BLaER1 (cell line): ENCODE data around the gene EXOSC5.
"Not testable (repeated sequence)": the region's sequence is repeated elsewhere in the genome, so short reads cannot be mapped to it uniquely, and the experiment has no call there.

Source experiments
- H3K27ac ChIP-seq: shearing (Covaris generic); formaldehyde crosslinking; 2 replicates; pipeline ENCODE4 v1.8.1; 2022
- H3K27me3 ChIP-seq: shearing (Covaris generic); formaldehyde crosslinking; 2 replicates; pipeline ENCODE4 v1.8.1; 2022
- H3K36me3 ChIP-seq: shearing (Covaris generic); formaldehyde crosslinking; 2 replicates; pipeline ENCODE4 v1.8.1; 2022
- H3K4me1 ChIP-seq: shearing (Covaris generic); formaldehyde crosslinking; 2 replicates; pipeline ENCODE4 v1.8.1; 2022
- H3K4me2 ChIP-seq: shearing (Covaris generic); formaldehyde crosslinking; 2 replicates; pipeline ENCODE4 v1.8.1; 2022
- H3K4me3 ChIP-seq: shearing (Covaris generic); formaldehyde crosslinking; 2 replicates; pipeline ENCODE4 v1.8.1; 2022
- H3K9ac ChIP-seq: shearing (Covaris generic); formaldehyde crosslinking; 2 replicates; pipeline ENCODE4 v1.8.1; 2022
- H3K9me3 ChIP-seq: shearing (Covaris generic); formaldehyde crosslinking; 2 replicates; pipeline ENCODE4 v1.8.1; 2022
- H4K20me1 ChIP-seq: shearing (Covaris generic); formaldehyde crosslinking; 2 replicates; pipeline ENCODE4 v1.8.1; 2022
- Cebpa-rat ChIP-seq: shearing (Covaris generic); IDR thresholded peaks from 2 replicates; pipeline ENCODE4 v1.8.1; 2022

The EXOSC5 gene

DNA sequence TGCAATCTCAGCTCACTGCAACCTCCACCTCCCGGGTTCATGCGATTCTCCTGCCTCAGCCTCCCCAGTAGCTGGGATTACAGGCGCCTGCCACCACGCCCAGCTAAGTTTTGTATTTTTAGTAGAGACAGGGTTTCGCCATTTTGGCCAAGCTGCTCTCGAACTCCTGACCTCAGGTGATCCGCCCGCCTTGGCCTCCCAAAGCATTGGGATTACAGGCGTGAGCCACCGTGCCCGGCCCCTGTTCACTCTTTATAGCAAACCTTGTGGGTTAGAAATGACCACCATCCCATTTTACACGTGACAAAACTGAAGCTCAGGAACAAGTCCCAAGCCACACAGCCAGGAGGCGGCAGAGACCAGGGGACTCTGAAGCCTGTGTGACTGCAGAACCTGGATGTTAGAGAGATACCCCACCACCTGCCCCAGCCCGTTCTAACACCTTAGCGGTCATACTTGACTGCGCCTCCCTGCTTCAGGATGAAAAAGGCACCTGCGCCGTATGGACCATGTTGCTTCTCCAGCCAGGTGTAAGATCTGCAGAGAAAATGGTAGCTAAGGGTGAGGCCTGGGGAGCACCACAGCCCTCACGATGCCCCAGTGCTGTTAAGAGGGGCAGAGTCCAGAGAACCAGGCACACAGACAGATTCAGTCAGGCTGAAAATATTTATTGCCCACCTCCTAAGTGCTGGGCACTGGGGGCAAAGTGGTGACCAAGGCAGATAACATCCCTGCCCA is 38.9 kb upstream of the EXOSC5 start:
- Histone ChIP-seq H3K4me1 (peaks cover 35% of the 10 kb centered on the region), H3K9me3 (no peaks in the 10 kb centered on the region), H3K27ac (no peak overlapping the region), H3K36me3 (peaks cover 43% of the 10 kb centered on the region), H3K4me3 (no peak overlapping the region), H3K27me3 (no peaks in the 10 kb centered on the region), H3K9ac (no peak overlapping the region), H3K4me2 (no peak overlapping the region), H4K20me1 (peaks cover 9% of the 10 kb centered on the region; the same call in 1 of the 2 replicates)
- no peak for TF ChIP-seq Cebpa-rat

DNA sequence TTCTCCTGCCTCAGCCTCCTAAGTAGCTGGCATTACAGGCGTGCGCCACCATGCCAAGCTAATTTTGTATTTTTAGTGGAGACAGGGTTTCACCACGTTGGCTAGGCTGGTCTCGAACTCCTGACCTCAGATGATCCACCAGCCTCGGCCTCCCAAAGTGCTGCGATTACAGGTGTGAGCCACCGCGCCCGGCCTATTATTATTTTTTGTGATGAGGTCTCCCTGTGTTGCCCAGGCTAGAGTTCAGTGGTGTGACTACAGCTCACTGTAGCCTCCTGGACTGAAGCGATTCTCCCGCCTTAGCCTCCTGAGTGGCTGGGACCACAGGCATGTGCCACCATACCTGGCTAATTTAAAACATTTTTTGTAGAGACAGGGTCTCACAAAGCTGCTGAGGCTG is 38.2 kb upstream of the EXOSC5 start:
- H3K27me3 ChIP-seq, H3K4me3 ChIP-seq, H3K4me2 ChIP-seq, H4K20me1 ChIP-seq, H3K27ac ChIP-seq, H3K9me3 ChIP-seq, H3K9ac ChIP-seq: not testable (repeated sequence)
- peaks cover 41% of the 10 kb centered on the region for H3K4me1 ChIP-seq
- peaks cover 46% of the 10 kb centered on the region for H3K36me3 ChIP-seq

DNA sequence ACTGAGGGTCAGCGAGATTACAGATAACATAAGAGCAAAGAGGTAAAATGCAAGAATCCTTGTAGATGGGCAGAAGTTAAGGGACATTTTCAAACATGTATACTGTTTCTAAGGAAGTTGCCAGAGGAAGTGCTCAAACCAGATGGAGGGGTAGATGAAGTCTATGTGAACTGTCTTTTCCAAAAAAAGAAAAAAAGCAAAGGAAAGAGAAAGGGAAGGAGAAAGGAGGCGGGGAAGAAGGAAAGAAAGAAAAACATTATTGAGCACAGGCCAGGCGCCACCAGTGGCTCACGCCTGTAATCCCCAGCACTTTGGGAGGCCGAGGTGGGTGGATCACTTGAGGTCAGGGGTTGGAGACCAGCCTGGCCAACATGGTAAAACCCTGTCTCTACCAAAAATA is 37.3 kb upstream of the EXOSC5 start:
- no peak overlapping the region for H3K27ac ChIP-seq
- peak overlapping the region; percentile 2; the same call in 1 of the 2 replicates for H3K4me2 ChIP-seq
- H3K4me1 ChIP-seq, result peaks cover 42% of the 10 kb centered on the region
- H3K9me3 ChIP-seq, result no peaks in the 10 kb centered on the region
- H3K36me3 ChIP-seq, result peaks cover 51% of the 10 kb centered on the region
- peaks cover 9% of the 10 kb centered on the region; the same call in 1 of the 2 replicates for H4K20me1 ChIP-seq
- no peak for TF ChIP-seq Cebpa-rat
- no peak overlapping the region for H3K9ac ChIP-seq
- no peak overlapping the region for H3K4me3 ChIP-seq
- no peaks in the 10 kb centered on the region for H3K27me3 ChIP-seq

DNA sequence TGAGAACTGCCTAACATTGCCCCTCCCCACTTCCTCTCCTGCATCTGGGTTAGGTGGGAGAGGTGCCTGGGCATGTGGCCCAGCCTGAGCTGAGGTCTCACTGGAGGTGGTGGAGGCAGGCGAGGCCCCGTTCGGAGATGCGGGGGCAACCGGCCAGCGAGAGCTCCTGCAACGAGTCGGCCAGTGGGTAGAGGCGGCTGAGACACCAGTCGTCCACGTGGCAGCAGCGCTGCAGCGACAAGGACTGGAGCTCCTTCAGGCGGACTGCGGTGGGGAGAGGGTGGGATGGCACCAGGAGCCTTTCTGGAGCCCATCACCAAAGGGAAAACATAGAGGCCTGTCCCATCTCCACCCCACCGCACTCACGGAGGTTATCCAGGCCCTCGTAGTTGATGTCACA is 36.0 kb upstream of the EXOSC5 start:
- no peak overlapping the region for H3K4me2 ChIP-seq
- H4K20me1 ChIP-seq, result peaks cover 9% of the 10 kb centered on the region; the same call in 1 of the 2 replicates
- no peaks in the 10 kb centered on the region for H3K27me3 ChIP-seq
- H3K9me3 ChIP-seq, result no peaks in the 10 kb centered on the region
- H3K36me3 ChIP-seq, result peaks cover 55% of the 10 kb centered on the region
- H3K9ac ChIP-seq, result no peak overlapping the region
- TF ChIP-seq Cebpa-rat, result no peak
- peaks cover 43% of the 10 kb centered on the region for H3K4me1 ChIP-seq
- no peak overlapping the region for H3K27ac ChIP-seq
- no peak overlapping the region for H3K4me3 ChIP-seq

DNA sequence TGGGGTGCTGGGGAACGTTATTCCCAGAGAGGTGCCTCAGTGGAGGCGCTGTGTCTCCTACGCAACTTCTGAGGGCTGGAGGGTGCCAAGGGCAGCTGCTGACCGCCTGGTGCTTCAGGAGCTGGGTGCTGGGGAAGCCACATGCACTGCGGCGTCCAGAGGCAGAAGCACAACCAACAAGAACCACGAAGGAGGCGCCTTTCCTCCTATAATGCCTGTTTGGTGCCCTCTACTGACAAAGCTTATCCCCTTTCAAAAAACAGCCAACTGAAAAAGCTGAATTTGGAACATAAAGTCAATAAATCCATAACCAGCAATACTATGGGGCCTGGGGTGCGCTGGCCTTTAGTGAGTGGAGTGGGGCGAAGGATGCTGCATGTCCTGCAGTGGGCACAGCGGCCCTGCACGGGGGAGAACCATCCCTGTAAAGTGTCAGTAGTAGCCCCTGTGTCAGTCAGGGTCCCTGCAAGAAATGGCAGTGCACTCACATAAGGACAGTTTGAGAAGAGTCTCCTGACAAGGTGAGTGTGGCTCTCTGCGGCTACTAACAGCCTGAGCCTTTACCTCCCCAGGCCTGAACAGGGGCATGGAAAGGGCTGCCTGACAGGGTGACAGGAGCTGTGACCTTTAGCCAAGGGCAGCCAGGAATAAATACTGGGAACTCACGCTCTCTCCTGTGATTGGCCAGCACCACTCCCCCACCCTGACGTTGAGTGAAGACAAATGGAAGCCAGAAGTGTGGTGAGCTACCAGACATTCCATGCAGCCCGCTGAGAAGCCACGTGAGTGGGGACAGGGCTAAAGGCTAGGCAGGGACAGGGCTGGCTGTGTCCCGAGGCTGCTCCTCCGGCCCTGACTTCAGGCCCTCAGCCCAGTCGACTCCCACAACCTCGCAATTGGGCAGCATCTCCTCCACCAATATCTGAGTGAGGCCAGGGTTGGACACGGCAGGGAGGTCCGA is 34.5 kb upstream of the EXOSC5 start:
- H3K27me3 ChIP-seq, result no peaks in the 10 kb centered on the region
- H3K4me3 ChIP-seq, result no peak overlapping the region
- H3K4me1 ChIP-seq, result peaks cover 53% of the 10 kb centered on the region
- H3K4me2 ChIP-seq, result peak overlapping the region; percentile 43
- no peak for TF ChIP-seq Cebpa-rat
- H4K20me1 ChIP-seq, result peaks cover 9% of the 10 kb centered on the region; the same call in 1 of the 2 replicates
- H3K9ac ChIP-seq, result peak overlapping the region; percentile 0; the same call in 1 of the 2 replicates
- peak overlapping the region; percentile 70 for H3K27ac ChIP-seq
- H3K9me3 ChIP-seq, result no peaks in the 10 kb centered on the region
- peaks cover 47% of the 10 kb centered on the region for H3K36me3 ChIP-seq

DNA sequence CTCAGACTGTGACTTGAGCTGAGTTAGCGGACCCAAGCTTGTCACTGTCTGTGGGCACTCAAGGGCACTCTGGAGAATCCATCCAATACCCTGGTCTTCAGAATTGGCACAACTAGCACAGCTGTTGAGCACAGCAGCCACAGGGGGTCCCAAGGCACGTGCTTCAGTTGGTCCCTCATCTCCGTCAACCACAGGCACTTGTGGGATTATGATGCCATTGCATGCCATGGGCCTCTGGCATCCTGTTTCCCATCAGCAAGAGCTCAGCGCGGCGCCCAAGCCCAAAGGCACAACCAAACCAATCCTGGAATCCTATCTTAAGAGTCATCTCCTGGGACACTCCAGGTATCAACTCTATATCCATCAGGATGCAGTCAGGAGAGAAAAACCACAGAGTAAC is 33.8 kb upstream of the EXOSC5 start:
- Histone ChIP-seq H3K36me3 (peaks cover 46% of the 10 kb centered on the region), H3K27ac (peak overlapping the region; percentile 70), H3K4me1 (peaks cover 56% of the 10 kb centered on the region), H3K4me3 (no peak overlapping the region), H3K27me3 (no peaks in the 10 kb centered on the region), H3K9me3 (no peaks in the 10 kb centered on the region), H3K9ac (peak overlapping the region; percentile 0; the same call in 1 of the 2 replicates), H3K4me2 (peak overlapping the region; percentile 43), H4K20me1 (peaks cover 9% of the 10 kb centered on the region; the same call in 1 of the 2 replicates)
- TF ChIP-seq Cebpa-rat, result no peak

DNA sequence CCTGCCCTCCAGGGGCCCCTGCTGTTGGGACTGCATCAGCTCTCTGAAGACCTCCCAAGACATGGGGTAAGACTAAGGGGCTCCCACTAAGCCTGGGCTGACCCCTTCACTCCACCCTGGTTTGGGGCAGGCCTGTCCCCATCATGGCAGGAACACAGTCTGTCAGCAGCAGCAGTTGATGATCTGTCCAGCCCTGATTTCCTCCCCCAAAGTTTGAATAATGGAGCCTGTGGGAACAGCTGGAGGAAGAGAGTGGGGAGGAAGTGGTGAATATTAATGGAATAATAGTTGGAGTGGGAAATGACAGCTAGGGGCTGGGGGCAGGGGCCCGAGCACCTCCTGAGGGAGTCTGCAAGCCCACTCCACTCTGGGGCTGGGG is 31.3 kb upstream of the EXOSC5 start:
- Histone ChIP-seq H3K27ac (peak overlapping the region; percentile 80), H3K9ac (peak overlapping the region; percentile 69), H3K4me2 (peak overlapping the region; percentile 87), H3K4me1 (peaks cover 47% of the 10 kb centered on the region), H3K27me3 (no peaks in the 10 kb centered on the region), H3K4me3 (peak overlapping the region; percentile 56), H3K9me3 (no peaks in the 10 kb centered on the region), H3K36me3 (peaks cover 65% of the 10 kb centered on the region), H4K20me1 (peaks cover 9% of the 10 kb centered on the region; the same call in 1 of the 2 replicates)
- no peak for TF ChIP-seq Cebpa-rat

DNA sequence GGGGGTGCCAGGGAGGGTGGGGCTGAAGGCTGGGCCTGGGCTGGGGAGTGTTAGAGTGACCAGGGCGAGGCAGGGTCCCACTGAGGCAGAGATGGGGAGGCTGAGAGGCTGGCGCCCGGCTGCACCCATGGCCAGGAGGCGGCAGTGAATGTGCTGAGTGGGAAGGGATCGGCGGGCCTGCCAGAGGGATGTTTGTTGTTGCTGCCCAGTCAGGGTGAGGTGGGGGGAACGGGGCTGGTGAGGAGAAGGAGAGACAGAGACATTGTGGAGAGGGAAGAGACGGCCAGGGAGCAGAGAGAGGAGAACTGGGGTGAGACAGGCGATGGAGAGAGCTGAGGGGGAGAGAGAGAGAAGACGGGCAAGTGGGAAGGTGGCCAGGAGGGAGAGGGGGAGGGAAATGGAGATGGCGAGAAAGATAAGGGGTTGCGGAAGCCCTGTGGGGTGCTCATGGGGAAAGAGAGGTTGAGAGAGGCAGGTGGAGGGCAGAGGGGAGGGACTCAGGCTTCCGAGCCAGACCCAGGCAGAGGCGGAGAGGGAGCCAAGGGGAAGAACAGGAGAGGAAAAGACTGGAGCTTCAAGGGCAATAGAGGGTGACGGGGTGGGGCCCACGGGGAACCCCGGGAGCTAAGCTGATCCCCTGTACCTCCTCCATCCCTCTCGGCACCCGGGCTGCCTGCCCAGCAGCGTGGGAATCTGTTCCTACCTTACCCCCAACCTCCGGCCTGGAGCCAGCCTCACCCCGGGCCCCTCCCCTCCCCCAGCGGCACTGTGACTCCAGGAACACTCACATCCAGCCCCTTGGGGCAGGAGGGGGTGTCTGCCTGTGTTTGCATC is 30.7 kb upstream of the EXOSC5 start:
- Histone ChIP-seq H3K36me3 (peaks cover 65% of the 10 kb centered on the region), H3K27me3 (no peaks in the 10 kb centered on the region), H3K27ac (peak overlapping the region; percentile 80), H3K9me3 (no peaks in the 10 kb centered on the region), H3K4me2 (peak overlapping the region; percentile 87), H3K4me1 (peaks cover 47% of the 10 kb centered on the region), H4K20me1 (peaks cover 9% of the 10 kb centered on the region; the same call in 1 of the 2 replicates), H3K9ac (peak overlapping the region; percentile 69), H3K4me3 (peak overlapping the region; percentile 56)
- no peak for TF ChIP-seq Cebpa-rat

DNA sequence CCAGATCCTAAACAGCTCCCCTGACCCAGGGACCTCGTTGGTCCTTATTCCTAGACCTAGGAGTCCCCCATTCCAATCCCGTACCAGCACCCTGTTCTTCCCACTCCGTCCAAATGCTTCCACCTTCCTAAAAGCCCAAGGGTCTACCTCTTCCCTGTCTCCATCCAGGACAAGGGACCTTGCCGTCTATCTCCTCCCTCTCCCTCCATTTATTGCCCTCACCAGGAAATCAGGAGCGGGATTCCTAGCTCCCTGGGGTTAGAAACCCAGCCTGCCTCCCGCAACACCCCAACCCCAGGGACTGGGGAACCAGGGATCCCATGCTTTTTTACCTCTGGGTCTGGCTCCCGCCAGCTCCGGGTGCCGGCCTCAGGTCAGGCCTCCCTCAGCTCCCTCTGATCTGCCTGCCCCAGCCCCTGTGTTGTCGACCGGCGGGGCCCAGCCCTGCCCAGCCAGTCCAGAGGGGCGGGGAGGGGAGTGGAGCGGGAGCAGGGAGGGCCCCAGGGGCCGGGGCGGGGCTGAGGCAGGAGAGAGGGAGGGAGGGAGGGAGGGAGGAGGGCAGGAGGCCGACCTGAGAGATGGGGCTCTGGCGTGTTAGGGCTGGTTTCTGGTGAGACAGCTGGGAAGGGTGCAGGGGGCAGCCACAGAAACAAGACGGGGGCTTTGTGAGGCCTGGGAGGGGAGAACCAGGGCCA is 29.9 kb upstream of the EXOSC5 start, which contains the start of gene B3GNT8:
TSS of gene B3GNT8 (minus strand) at position 423 of the 695 bp plus-strand sequence. CDS start 596 bp downstream, outside the sequence.
- Histone ChIP-seq H3K9ac (peak within 1 kb of the TSS; percentile 69), H3K4me3 (peak within 1 kb of the TSS; percentile 56), H3K4me2 (peak within 1 kb of the TSS; percentile 87)

More for the DNA sequence above, 29.9 kb upstream of the EXOSC5 start, which contains the start of gene B3GNT8:
- H3K36me3 ChIP-seq, result peaks cover 65% of the 10 kb centered on the region
- H3K4me1 ChIP-seq, result peaks cover 47% of the 10 kb centered on the region
- peaks cover 9% of the 10 kb centered on the region; the same call in 1 of the 2 replicates for H4K20me1 ChIP-seq
- H3K27me3 ChIP-seq, result no peaks in the 10 kb centered on the region
- no peak for TF ChIP-seq Cebpa-rat
- peak within 1 kb of the TSS; percentile 80 for H3K27ac ChIP-seq
- no peaks in the 10 kb centered on the region for H3K9me3 ChIP-seq
